ENCODE measurements around the gene JMJD6.

Gene JMJD6

GRCh38 chr17:76673729-76674128 is 52.7 kb downstream of the JMJD6 start:
- Histone ChIP-seq H3K27ac (ENCODE audit: low read depth, low read length) (no peak overlapping the region), H3K4me1 (ENCODE audit: control insufficient read depth, insufficient read depth, low read length) (peaks cover 15% of the 10 kb centered on the region)

GRCh38 chr17:76672892-76673291 is 53.5 kb downstream of the JMJD6 start:
- Histone ChIP-seq H3K9ac (ENCODE audit: low read depth, low read length) (no peak overlapping the region), H3K4me3 (ENCODE audit: low read depth, low read length) (no peak overlapping the region; the same call in 1 of the 2 replicates), H3K27ac (ENCODE audit: low read depth, low read length) (no peak overlapping the region)

More at GRCh38 chr17:76673729-76674128, 52.7 kb downstream of the JMJD6 start:
- Histone ChIP-seq H3K9ac (ENCODE audit: low read depth, low read length) (no peak overlapping the region), H3K9me3 (ENCODE audit: control insufficient read depth, insufficient read depth, low read length) (no peaks in the 10 kb centered on the region), H3K4me3 (ENCODE audit: low read depth, low read length) (no peak overlapping the region), H3K36me3 (ENCODE audit: control insufficient read depth, insufficient read depth, low read length) (no peaks in the 10 kb centered on the region), H3K27me3 (ENCODE audit: control insufficient read depth, insufficient read depth, low read length) (no peaks in the 10 kb centered on the region)

GRCh38 chr17:76672270-76672851 is 54.0 kb downstream of the JMJD6 start:
- Histone ChIP-seq H3K27ac (ENCODE audit: low read depth, low read length) (peak overlapping the region; percentile 86), H3K36me3 (ENCODE audit: control insufficient read depth, insufficient read depth, low read length) (no peaks in the 10 kb centered on the region), H3K4me3 (ENCODE audit: low read depth, low read length) (peak overlapping the region; percentile 85), H3K27me3 (ENCODE audit: control insufficient read depth, insufficient read depth, low read length) (no peaks in the 10 kb centered on the region), H3K9me3 (ENCODE audit: control insufficient read depth, insufficient read depth, low read length) (no peaks in the 10 kb centered on the region), H3K4me1 (ENCODE audit: control insufficient read depth, insufficient read depth, low read length) (peaks cover 15% of the 10 kb centered on the region), H3K9ac (ENCODE audit: low read depth, low read length) (peak overlapping the region; percentile 67)

More at GRCh38 chr17:76672892-76673291, 53.5 kb downstream of the JMJD6 start:
- Histone ChIP-seq H3K9me3 (ENCODE audit: control insufficient read depth, insufficient read depth, low read length) (no peaks in the 10 kb centered on the region), H3K4me1 (ENCODE audit: control insufficient read depth, insufficient read depth, low read length) (peaks cover 15% of the 10 kb centered on the region), H3K27me3 (ENCODE audit: control insufficient read depth, insufficient read depth, low read length) (no peaks in the 10 kb centered on the region), H3K36me3 (ENCODE audit: control insufficient read depth, insufficient read depth, low read length) (no peaks in the 10 kb centered on the region)

- Histone ChIP-seq H3K9me3 (ENCODE audit: control insufficient read depth, insufficient read depth, low read length) (no peaks in the 10 kb centered on the region), H3K27me3 (ENCODE audit: control insufficient read depth, insufficient read depth, low read length) (no peaks in the 10 kb centered on the region), H3K4me1 (ENCODE audit: control insufficient read depth, insufficient read depth, low read length) (peaks cover 15% of the 10 kb centered on the region), H3K27ac (ENCODE audit: low read depth, low read length) (peak overlapping the region; percentile 86), H3K9ac (ENCODE audit: low read depth, low read length) (peak overlapping the region; percentile 67), H3K4me3 (ENCODE audit: low read depth, low read length) (peak overlapping the region; percentile 85), H3K36me3 (ENCODE audit: control insufficient read depth, insufficient read depth, low read length) (no peaks in the 10 kb centered on the region)
Measured at GRCh38 chr17:76671912-76672262, 54.5 kb downstream of the JMJD6 start.

GRCh38 chr17:76671123-76671911 is 55.1 kb downstream of the JMJD6 start:
- H3K36me3 ChIP-seq (ENCODE audit: control insufficient read depth, insufficient read depth, low read length), result no peaks in the 10 kb centered on the region
- peak overlapping the region; percentile 86 for H3K27ac ChIP-seq (ENCODE audit: low read depth, low read length)
- H3K27me3 ChIP-seq (ENCODE audit: control insufficient read depth, insufficient read depth, low read length), result no peaks in the 10 kb centered on the region
- no peaks in the 10 kb centered on the region for H3K9me3 ChIP-seq (ENCODE audit: control insufficient read depth, insufficient read depth, low read length)
- peak overlapping the region; percentile 85 for H3K4me3 ChIP-seq (ENCODE audit: low read depth, low read length)
- H3K9ac ChIP-seq (ENCODE audit: low read depth, low read length), result 0 out of 2 replicates have a peak overlapping the region, but pooled peaks have one; percentile 40
- peaks cover 15% of the 10 kb centered on the region for H3K4me1 ChIP-seq (ENCODE audit: control insufficient read depth, insufficient read depth, low read length)

GRCh38 chr17:76670718-76671122 is 55.7 kb downstream of the JMJD6 start:
- no peaks in the 10 kb centered on the region for H3K36me3 ChIP-seq (ENCODE audit: control insufficient read depth, insufficient read depth, low read length)
- peaks cover 15% of the 10 kb centered on the region for H3K4me1 ChIP-seq (ENCODE audit: control insufficient read depth, insufficient read depth, low read length)
- peak overlapping the region; percentile 75 for H3K27ac ChIP-seq (ENCODE audit: low read depth, low read length)
- no peaks in the 10 kb centered on the region for H3K9me3 ChIP-seq (ENCODE audit: control insufficient read depth, insufficient read depth, low read length)
- H3K9ac ChIP-seq (ENCODE audit: low read depth, low read length), result 0 out of 2 replicates have a peak overlapping the region, but pooled peaks have one; percentile 40
- no peaks in the 10 kb centered on the region for H3K27me3 ChIP-seq (ENCODE audit: control insufficient read depth, insufficient read depth, low read length)
- peak overlapping the region; percentile 59 for H3K4me3 ChIP-seq (ENCODE audit: low read depth, low read length)

GRCh38 chr17:76670020-76670717 is 56.2 kb downstream of the JMJD6 start:
- Histone ChIP-seq H3K4me1 (ENCODE audit: control insufficient read depth, insufficient read depth, low read length) (peaks cover 15% of the 10 kb centered on the region), H3K4me3 (ENCODE audit: low read depth, low read length) (0 out of 2 replicates have a peak overlapping the region, but pooled peaks have one; percentile 0), H3K9ac (ENCODE audit: low read depth, low read length) (no peak overlapping the region), H3K9me3 (ENCODE audit: control insufficient read depth, insufficient read depth, low read length) (no peaks in the 10 kb centered on the region), H3K27me3 (ENCODE audit: control insufficient read depth, insufficient read depth, low read length) (no peaks in the 10 kb centered on the region), H3K27ac (ENCODE audit: low read depth, low read length) (no peak overlapping the region), H3K36me3 (ENCODE audit: control insufficient read depth, insufficient read depth, low read length) (no peaks in the 10 kb centered on the region)

Data from HUES48 (cell line).